IPS-15b (cell line): Measurements from ENCODE around the gene ADRA1B.
"Not testable (repeated sequence)": the region's sequence is repeated elsewhere in the genome, so short reads cannot be mapped to it uniquely, and the experiment has no call there.

Experiments
- H3K27me3 ChIP-seq: one replicate; pipeline ENCODE4 v1.6.1; 2013; ENCODE audit warnings: low read length; ENCODE audit not compliant: control insufficient read depth, insufficient read depth
- H3K36me3 ChIP-seq: one replicate; pipeline ENCODE4 v1.6.1; 2013; ENCODE audit warnings: low read length; ENCODE audit not compliant: control insufficient read depth, insufficient read depth
- H3K4me1 ChIP-seq: one replicate; pipeline ENCODE4 v1.6.1; 2013; ENCODE audit warnings: mild to moderate bottlenecking, low read length; ENCODE audit not compliant: control insufficient read depth, insufficient read depth
- H3K4me3 ChIP-seq: one replicate; pipeline ENCODE4 v1.5.1; 2013; ENCODE audit warnings: low read depth, low read length
- H3K9ac ChIP-seq: one replicate; pipeline ENCODE4 v1.6.1; 2013; ENCODE audit warnings: low read depth, mild to moderate bottlenecking, low read length
- H3K9me3 ChIP-seq: one replicate; pipeline ENCODE4 v1.6.1; 2013; ENCODE audit warnings: mild to moderate bottlenecking, low read length; ENCODE audit not compliant: control insufficient read depth, insufficient read depth

ADRA1B gene

GRCh38 chr5:159976921-159977320 lies 60.6 kb downstream of the ADRA1B start:
- peaks cover 44% of the 10 kb centered on the region for H3K27me3 ChIP-seq
- H3K4me1 ChIP-seq = no peaks in the 10 kb centered on the region
- H3K9me3 ChIP-seq = no peaks in the 10 kb centered on the region
- no peak overlapping the region for H3K4me3 ChIP-seq
- H3K9ac ChIP-seq = no peak overlapping the region
- no peaks in the 10 kb centered on the region for H3K36me3 ChIP-seq

- Histone ChIP-seq H3K36me3 (no peaks in the 10 kb centered on the region), H3K9ac (no peak overlapping the region), H3K4me1 (no peaks in the 10 kb centered on the region), H3K9me3 (no peaks in the 10 kb centered on the region), H3K27me3 (peaks cover 31% of the 10 kb centered on the region), H3K4me3 (no peak overlapping the region)
Observed at GRCh38 chr5:159978358-159978757, 62.1 kb downstream of the ADRA1B start.

- peaks cover 38% of the 10 kb centered on the region for H3K27me3 ChIP-seq
- no peaks in the 10 kb centered on the region for H3K4me1 ChIP-seq
- no peak overlapping the region for H3K9ac ChIP-seq
- no peak overlapping the region for H3K4me3 ChIP-seq
- H3K36me3 ChIP-seq = no peaks in the 10 kb centered on the region
- H3K9me3 ChIP-seq = no peaks in the 10 kb centered on the region
Observed at GRCh38 chr5:159982421-159983173, 66.3 kb downstream of the ADRA1B start.

DNA sequence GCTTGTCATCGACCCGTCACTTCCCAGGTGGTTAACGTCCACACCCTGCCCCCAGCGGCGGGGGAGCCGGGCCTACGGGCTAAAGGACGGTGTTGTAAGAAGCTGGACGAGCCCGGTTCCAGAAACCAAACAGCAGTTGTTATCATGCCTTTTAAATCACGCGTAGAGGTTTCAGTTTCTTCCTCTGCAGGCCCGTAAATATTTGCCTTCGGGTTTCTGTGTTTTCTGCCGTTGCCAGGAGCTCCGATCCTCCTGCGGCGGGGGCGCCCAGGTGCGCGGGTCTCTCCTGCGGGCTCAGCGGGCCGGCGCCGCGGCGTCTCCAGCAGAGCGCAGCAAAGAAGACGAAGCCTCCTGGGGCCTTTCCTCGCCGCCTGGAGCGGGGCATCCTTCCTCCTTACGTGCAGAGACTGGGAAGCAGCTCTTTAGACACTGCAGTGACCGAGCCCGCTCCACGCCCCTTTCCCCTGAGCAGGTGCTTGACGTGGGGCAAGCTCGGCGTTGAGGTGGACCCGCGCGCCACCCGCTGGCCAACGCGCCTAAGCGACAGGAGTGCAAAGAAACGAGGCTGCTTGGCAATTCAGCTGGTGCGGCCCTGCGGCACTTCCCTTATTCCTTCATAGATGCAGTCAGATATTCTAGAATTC lies 70.9 kb downstream of the ADRA1B start:
- Histone ChIP-seq H3K27me3 (peaks cover 31% of the 10 kb centered on the region), H3K4me1 (no peaks in the 10 kb centered on the region), H3K4me3 (peak overlapping the region; percentile 59), H3K9me3 (no peaks in the 10 kb centered on the region), H3K36me3 (no peaks in the 10 kb centered on the region), H3K9ac (no peak overlapping the region)

- no peaks in the 10 kb centered on the region for H3K4me1 ChIP-seq
- H3K4me3 ChIP-seq = no peak overlapping the region
- H3K9ac ChIP-seq = no peak overlapping the region
- peaks cover 23% of the 10 kb centered on the region for H3K27me3 ChIP-seq
- H3K9me3 ChIP-seq = no peaks in the 10 kb centered on the region
- H3K36me3 ChIP-seq = no peaks in the 10 kb centered on the region
Observed at GRCh38 chr5:159990506-159990905, 74.2 kb downstream of the ADRA1B start.

- Histone ChIP-seq H3K27me3 (peaks cover 6% of the 10 kb centered on the region), H3K9ac (no peak overlapping the region), H3K36me3 (no peaks in the 10 kb centered on the region), H3K4me1 (no peaks in the 10 kb centered on the region), H3K4me3 (no peak overlapping the region), H3K9me3 (no peaks in the 10 kb centered on the region)
Observed at GRCh38 chr5:159992566-159992965, 76.3 kb downstream of the ADRA1B start.

- H3K4me1 ChIP-seq = no peaks in the 10 kb centered on the region
- H3K9me3 ChIP-seq = no peaks in the 10 kb centered on the region
- H3K36me3 ChIP-seq = no peaks in the 10 kb centered on the region
- peaks cover 2% of the 10 kb centered on the region for H3K27me3 ChIP-seq
- no peak overlapping the region for H3K4me3 ChIP-seq
- H3K9ac ChIP-seq = no peak overlapping the region
Observed at GRCh38 chr5:159993194-159993593, 76.9 kb downstream of the ADRA1B start.

GRCh38 chr5:159995907-159996306 lies 79.6 kb downstream of the ADRA1B start:
- Histone ChIP-seq H3K4me3 (no peak overlapping the region), H3K9me3 (no peaks in the 10 kb centered on the region), H3K36me3 (no peaks in the 10 kb centered on the region), H3K4me1 (no peaks in the 10 kb centered on the region), H3K27me3 (no peaks in the 10 kb centered on the region), H3K9ac (no peak overlapping the region)

- Histone ChIP-seq H3K4me3 (no peak overlapping the region), H3K36me3 (no peaks in the 10 kb centered on the region), H3K27me3 (no peaks in the 10 kb centered on the region), H3K9ac (no peak overlapping the region), H3K9me3 (no peaks in the 10 kb centered on the region), H3K4me1 (no peaks in the 10 kb centered on the region)
Observed at GRCh38 chr5:160001457-160001856, 85.2 kb downstream of the ADRA1B start.

DNA sequence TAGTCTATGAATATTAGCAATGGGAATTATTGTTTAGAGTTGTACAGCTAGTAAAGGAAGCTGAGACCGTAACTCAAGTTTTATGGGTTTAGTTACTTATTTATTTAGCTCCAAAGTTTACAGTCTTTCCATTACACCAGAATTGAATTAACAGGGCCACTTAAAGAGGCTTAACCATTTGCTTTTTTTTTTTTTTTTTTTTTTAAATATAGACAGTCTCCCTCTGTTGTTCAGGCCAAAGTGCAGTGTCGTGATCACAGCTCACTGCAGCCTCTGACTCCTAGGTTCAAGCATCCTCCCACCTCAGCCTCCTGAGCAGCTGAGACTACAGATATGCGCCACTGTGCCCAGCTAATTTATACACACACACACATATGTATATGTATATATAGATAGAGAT lies 91.2 kb downstream of the ADRA1B start:
- Histone ChIP-seq H3K9ac (no peak overlapping the region), H3K36me3 (peaks cover 5% of the 10 kb centered on the region), H3K9me3 (no peaks in the 10 kb centered on the region), H3K4me1 (no peaks in the 10 kb centered on the region), H3K27me3 (no peaks in the 10 kb centered on the region), H3K4me3 (no peak overlapping the region)

GRCh38 chr5:160008529-160008876 lies 92.2 kb downstream of the ADRA1B start:
- not testable (repeated sequence) for H3K36me3 ChIP-seq, H3K4me3 ChIP-seq, H3K9ac ChIP-seq, H3K27me3 ChIP-seq, H3K9me3 ChIP-seq, H3K4me1 ChIP-seq

- H3K9me3 ChIP-seq = no peaks in the 10 kb centered on the region
- peak within 1 kb of the TSS; percentile 97 for H3K4me3 ChIP-seq
- peak within 1 kb of the TSS; percentile 94 for H3K9ac ChIP-seq
- no peaks in the 10 kb centered on the region for H3K27me3 ChIP-seq
- no peaks in the 10 kb centered on the region for H3K4me1 ChIP-seq
- H3K36me3 ChIP-seq = peaks cover 5% of the 10 kb centered on the region
Observed at GRCh38 chr5:160008877-160009590, 92.8 kb downstream of the ADRA1B start, which contains the start of gene TTC1. Gene TTC1 (plus strand): TSS chr5:160009139. CDS start chr5:160010529, 1,390 bp downstream.
